ENCODE results near the gene PNPLA2.

PNPLA2 gene

GRCh38 chr11:843086-843734 lies 24.5 kb downstream of the PNPLA2 start:
- in situ Hi-C loops (cut with MboI; ENCODE audit: low sequenced_read_pairs): no loop called here

GRCh38 chr11:843818-844692 lies 25.3 kb downstream of the PNPLA2 start:
- in situ Hi-C loops (cut with MboI; ENCODE audit: low sequenced_read_pairs): no loop called here

- in situ Hi-C loops (cut with MboI; ENCODE audit: low sequenced_read_pairs): no loop called here
These were observed 26.3 kb downstream of the PNPLA2 start for GRCh38 chr11:844693-845644.

GRCh38 chr11:845872-846495 lies 27.3 kb downstream of the PNPLA2 start:
- in situ Hi-C loops (cut with MboI; ENCODE audit: low sequenced_read_pairs): no loop called here

- in situ Hi-C loops (cut with MboI; ENCODE audit: low sequenced_read_pairs): no loop called here
These were observed 27.9 kb downstream of the PNPLA2 start for GRCh38 chr11:846496-847098.

- in situ Hi-C loops (cut with MboI; ENCODE audit: low sequenced_read_pairs): no loop called here
These were observed 29.2 kb downstream of the PNPLA2 start for GRCh38 chr11:847876-848275.

- in situ Hi-C loops (cut with MboI; ENCODE audit: low sequenced_read_pairs): no loop called here
These were observed 29.7 kb downstream of the PNPLA2 start for GRCh38 chr11:848380-848931.

- in situ Hi-C loops (cut with MboI; ENCODE audit: low sequenced_read_pairs): no loop called here
These were observed 30.6 kb downstream of the PNPLA2 start for GRCh38 chr11:849104-849824.

- in situ Hi-C loops (cut with MboI; ENCODE audit: low sequenced_read_pairs): loop anchor here (25.0 kb wide), 1 partner anchor 187 kb away; the partner anchor contains the start of gene MUC6
These were observed 31.4 kb downstream of the PNPLA2 start for GRCh38 chr11:849951-850774.

GRCh38 chr11:850775-851763 lies 32.4 kb downstream of the PNPLA2 start:
- in situ Hi-C loops (cut with MboI; ENCODE audit: low sequenced_read_pairs): loop anchor here (25.0 kb wide), 1 partner anchor 186 kb away; the partner anchor contains the start of gene MUC6

- in situ Hi-C loops (cut with MboI; ENCODE audit: low sequenced_read_pairs): loop anchor here (25.0 kb wide), 1 partner anchor 185 kb away; the partner anchor contains the start of gene MUC6
These were observed 34.0 kb downstream of the PNPLA2 start for GRCh38 chr11:852762-853161.

- in situ Hi-C loops (cut with MboI; ENCODE audit: low sequenced_read_pairs): loop anchor here (25.0 kb wide), 1 partner anchor 183 kb away; the partner anchor contains the start of gene MUC6
These were observed 35.2 kb downstream of the PNPLA2 start for GRCh38 chr11:853682-854448.

GRCh38 chr11:854601-855329 lies 36.1 kb downstream of the PNPLA2 start:
- in situ Hi-C loops (cut with MboI; ENCODE audit: low sequenced_read_pairs): loop anchor here (25.0 kb wide), 1 partner anchor 183 kb away; the partner anchor contains the start of gene MUC6

GRCh38 chr11:855330-855674 lies 36.6 kb downstream of the PNPLA2 start:
- in situ Hi-C loops (cut with MboI; ENCODE audit: low sequenced_read_pairs): loop anchor here (25.0 kb wide), 1 partner anchor 182 kb away; the partner anchor contains the start of gene MUC6

GRCh38 chr11:855796-856195 lies 37.1 kb downstream of the PNPLA2 start:
- in situ Hi-C loops (cut with MboI; ENCODE audit: low sequenced_read_pairs): loop anchor here (25.0 kb wide), 1 partner anchor 182 kb away; the partner anchor contains the start of gene MUC6
